Panc1 (cell line): ENCODE results near the gene SORBS1. TPM values are rescaled to one million over a fixed set of nuclear protein-coding genes. Genes with fewer than 3 reads are reported as not detected.
A peak's percentile ranks its signal among the peaks of the same experiment; 100 is the strongest.
"Not testable (repeated sequence)": the region's sequence is repeated elsewhere in the genome, so short reads cannot be mapped to it uniquely, and the experiment has no call there.

ENCODE experiments used
- ATAC-seq: fragments of 200-7000 bp; cut with Tn5 transposase; 2 replicates; pipeline ENCODE4 v1.9.1; 2020; ENCODE audit warnings: mild to moderate bottlenecking, moderate library complexity
- BruUV-seq: library from RNA; stranded (reverse); fragments of 400-500 nt; replicated peaks from 2 replicates; lab custom pipeline; 2021; lab: Mats Ljungman, UMichigan
- CTCF ChIA-PET: fragments of 300-600 bp; sonication (Branson Sonifier 250); formaldehyde crosslinking; loops from one replicate; lab custom pipeline; 2022; ENCODE audit warnings: antibody characterized with exemption; lab: Charles Lee
- POLR2A ChIA-PET: fragments of 300-600 bp; sonication (Branson Sonifier 250); formaldehyde crosslinking; loops from one replicate; lab custom pipeline; 2022; ENCODE audit warnings: antibody characterized with exemption; lab: Charles Lee
- DNase-seq: peaks from one replicate; pipeline ENCODE4 v3.0.0-alpha.2; 2010; ENCODE audit warnings: low read depth, low spot score
- H3K27ac ChIP-seq: 2 replicates; pipeline ENCODE4 v1.5.1; 2011; ENCODE audit warnings: mild to moderate bottlenecking, low read length, inconsistent platforms
- H3K27me3 ChIP-seq: fragments of 200-500 bp; sonication (Bioruptor generic); 2 replicates; pipeline ENCODE4 v1.6.0; 2014; ENCODE audit warnings: low read length, inconsistent platforms; ENCODE audit not compliant: control insufficient read depth, insufficient read depth
- H3K36me3 ChIP-seq: fragments of 200-500 bp; sonication (Bioruptor generic); 2 replicates; pipeline ENCODE4 v1.5.1; 2014; ENCODE audit warnings: inconsistent platforms, mild to moderate bottlenecking, low read length, moderate library complexity; ENCODE audit not compliant: control insufficient read depth, insufficient read depth
- H3K4me1 ChIP-seq: 2 replicates; pipeline ENCODE4 v1.5.1; 2011; ENCODE audit warnings: inconsistent platforms, mild to moderate bottlenecking, low read length, moderate library complexity; ENCODE audit not compliant: control insufficient read depth, insufficient read depth
- H3K4me3 ChIP-seq, 2 experiments: 2 replicates each; pipeline ENCODE4 v1.5.1; 2011 to 2012; ENCODE audit warnings: low read depth in 2 of 2, low read length in 2 of 2, mild to moderate bottlenecking in 2 of 2, inconsistent platforms in 1 of 2, moderate library complexity in 1 of 2
- H3K9me3 ChIP-seq: fragments of 200-500 bp; sonication (Bioruptor generic); 2 replicates; pipeline ENCODE4 v1.5.1; 2014; ENCODE audit warnings: low read depth, mild to moderate bottlenecking, inconsistent platforms, low read length, moderate library complexity; ENCODE audit not compliant: control insufficient read depth, insufficient read depth
- CTCF ChIP-seq: fragments of 450-650 bp; IDR thresholded peaks from 2 replicates; pipeline ENCODE4 v1.5.1; 2017; ENCODE audit warnings: mild to moderate bottlenecking
- POLR2AphosphoS5 ChIP-seq: IDR thresholded peaks from 2 replicates; pipeline ENCODE4 v1.6.1; 2012; ENCODE audit warnings: mild to moderate bottlenecking, low read depth, low read length, moderate library complexity
- SIN3A ChIP-seq: IDR thresholded peaks from 2 replicates; pipeline ENCODE4 v1.6.1; 2012; ENCODE audit warnings: low read depth, mild to moderate bottlenecking, low read length, moderate library complexity, borderline replicate concordance; ENCODE audit not compliant: insufficient read depth
- TCF7L2 ChIP-seq: IDR thresholded peaks from 2 replicates; pipeline ENCODE4 v1.6.1; 2011; ENCODE audit warnings: mild to moderate bottlenecking, low read depth, low read length, inconsistent platforms
- in situ Hi-C: cut with HindIII; loops from 2 replicates; pipeline ENCODE4 v1.10.0; 2016; ENCODE audit warnings: low sequenced_read_pairs, low pct_unique_long_range_greater_than_20kb
- intact Hi-C: fragments of 100-400 bp; cut with micrococcal nuclease; formaldehyde crosslinking; loops from one replicate; pipeline ENCODE4 v1.10.0; 2022; ENCODE audit not compliant: unreplicated experiment
- total RNA-seq: library from RNA; stranded (reverse); gene quantifications from one replicate; pipeline ENCODE4 v1.2.1, GENCODE V29; 2021; ENCODE audit not compliant: unreplicated experiment
- TF ChIP-seq, protein P1 (sequence below), 2 experiments: IDR thresholded peaks; 2 replicates each; pipeline ENCODE4 v1.6.1; 2011 to 2012; ENCODE audit warnings: low read depth in 2 of 2, control low read depth in 1 of 2, low read length in 1 of 2, mild to moderate bottlenecking in 1 of 2, moderate library complexity in 1 of 2; ENCODE audit not compliant: insufficient read depth in 1 of 2

The SORBS1 gene
- total RNA-seq, 1 experiment from 2014 or later, result 29.4 TPM

GRCh38 chr10:95469676-95470075, 91.5 kb downstream of the SORBS1 start:
- CTCF ChIA-PET, result no interaction called here
- ATAC-seq (no peak), DNase-seq (no peak)
- no peaks in the 10 kb centered on the region for H3K9me3 ChIP-seq
- no TSS peak for BruUV-seq
- H3K27ac ChIP-seq, result peak overlapping the region; percentile 29; the same call in 1 of the 2 replicates
- POLR2A ChIA-PET, result interaction anchor here (0.7 kb wide), 1 partner anchor 10 kb away, joined by 6 read pairs; no protein-coding TSS in a partner anchor
- no peak overlapping the region for H3K4me3 ChIP-seq
- H3K27me3 ChIP-seq, result no peaks in the 10 kb centered on the region
- no peaks in the 10 kb centered on the region for H3K36me3 ChIP-seq
- intact Hi-C loops, result no loop called here
- H3K4me1 ChIP-seq, result peaks cover 40% of the 10 kb centered on the region
- in situ Hi-C loops, result no loop called here
- TF ChIP-seq POLR2AphosphoS5, result no peak
- no peak for TF ChIP-seq TCF7L2
- no peak for TF ChIP-seq CTCF
- TF ChIP-seq, protein P1, sequence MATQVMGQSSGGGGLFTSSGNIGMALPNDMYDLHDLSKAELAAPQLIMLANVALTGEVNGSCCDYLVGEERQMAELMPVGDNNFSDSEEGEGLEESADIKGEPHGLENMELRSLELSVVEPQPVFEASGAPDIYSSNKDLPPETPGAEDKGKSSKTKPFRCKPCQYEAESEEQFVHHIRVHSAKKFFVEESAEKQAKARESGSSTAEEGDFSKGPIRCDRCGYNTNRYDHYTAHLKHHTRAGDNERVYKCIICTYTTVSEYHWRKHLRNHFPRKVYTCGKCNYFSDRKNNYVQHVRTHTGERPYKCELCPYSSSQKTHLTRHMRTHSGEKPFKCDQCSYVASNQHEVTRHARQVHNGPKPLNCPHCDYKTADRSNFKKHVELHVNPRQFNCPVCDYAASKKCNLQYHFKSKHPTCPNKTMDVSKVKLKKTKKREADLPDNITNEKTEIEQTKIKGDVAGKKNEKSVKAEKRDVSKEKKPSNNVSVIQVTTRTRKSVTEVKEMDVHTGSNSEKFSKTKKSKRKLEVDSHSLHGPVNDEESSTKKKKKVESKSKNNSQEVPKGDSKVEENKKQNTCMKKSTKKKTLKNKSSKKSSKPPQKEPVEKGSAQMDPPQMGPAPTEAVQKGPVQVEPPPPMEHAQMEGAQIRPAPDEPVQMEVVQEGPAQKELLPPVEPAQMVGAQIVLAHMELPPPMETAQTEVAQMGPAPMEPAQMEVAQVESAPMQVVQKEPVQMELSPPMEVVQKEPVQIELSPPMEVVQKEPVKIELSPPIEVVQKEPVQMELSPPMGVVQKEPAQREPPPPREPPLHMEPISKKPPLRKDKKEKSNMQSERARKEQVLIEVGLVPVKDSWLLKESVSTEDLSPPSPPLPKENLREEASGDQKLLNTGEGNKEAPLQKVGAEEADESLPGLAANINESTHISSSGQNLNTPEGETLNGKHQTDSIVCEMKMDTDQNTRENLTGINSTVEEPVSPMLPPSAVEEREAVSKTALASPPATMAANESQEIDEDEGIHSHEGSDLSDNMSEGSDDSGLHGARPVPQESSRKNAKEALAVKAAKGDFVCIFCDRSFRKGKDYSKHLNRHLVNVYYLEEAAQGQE (IDR thresholded peaks at IDR 0.05; ENCODE audit: insufficient read depth in 1 of 2, low read depth in 2 of 2, low read length in 1 of 2), result no peak
- TF ChIP-seq SIN3A, result no peak

GRCh38 chr10:95469251-95469650, 91.9 kb downstream of the SORBS1 start:
- intact Hi-C loops (no loop called here), in situ Hi-C loops (no loop called here)
- Histone ChIP-seq H3K4me3 (no peak overlapping the region), H3K27me3 (no peaks in the 10 kb centered on the region), H3K9me3 (no peaks in the 10 kb centered on the region), H3K4me1 (peaks cover 37% of the 10 kb centered on the region), H3K36me3 (no peaks in the 10 kb centered on the region), H3K27ac (no peak overlapping the region)
- POLR2A ChIA-PET, result no interaction called here
- TF ChIP-seq TCF7L2 (no peak), SIN3A (no peak), CTCF (no peak), POLR2AphosphoS5 (no peak)
- TF ChIP-seq, protein P1 (IDR thresholded peaks at IDR 0.05; ENCODE audit: insufficient read depth in 1 of 2, low read depth in 2 of 2, low read length in 1 of 2), result no peak
- ATAC-seq (no peak), DNase-seq (no peak)
- CTCF ChIA-PET, result no interaction called here
- BruUV-seq, result no TSS peak

- CTCF ChIA-PET, result interaction anchor here (0.7 kb wide), 1 partner anchor 363 kb away, joined by 15 read pairs; no protein-coding TSS in a partner anchor
- not testable (repeated sequence) for H3K4me3 ChIP-seq
These were observed 93.5 kb downstream of the SORBS1 start for GRCh38 chr10:95467642-95468041.

More at GRCh38 chr10:95467642-95468041, 93.5 kb downstream of the SORBS1 start:
- in situ Hi-C loops, H3K27me3 ChIP-seq, H3K9me3 ChIP-seq, BruUV-seq, DNase-seq, H3K36me3 ChIP-seq, ATAC-seq, intact Hi-C loops, POLR2A ChIA-PET: not testable (repeated sequence)
- Histone ChIP-seq H3K27ac (peak overlapping the region; percentile 44; the same call in 1 of the 2 replicates), H3K4me1 (peaks cover 37% of the 10 kb centered on the region)
